NT2/D1 (cell line): ENCODE measurements around the gene MAGEA9B.

Experiments
- YY1 ChIP-seq: IDR thresholded peaks from 2 replicates; pipeline ENCODE4 v1.6.1; 2011; ENCODE audit not compliant: insufficient read length, insufficient read depth
- ZNF274 ChIP-seq: IDR thresholded peaks from 2 replicates; pipeline ENCODE4 v1.6.1; 2011; ENCODE audit warnings: mild to moderate bottlenecking, low read depth, low read length

GRCh38 chrX:149569770-149570169, 17.5 kb downstream of the MAGEA9B start:
- TF ChIP-seq ZNF274 (no peak), YY1 (no peak)
